SJCRH30 (cell line): Measurements from ENCODE around the gene DOCK10. TPM values are rescaled to one million over a fixed set of nuclear protein-coding genes. Genes with fewer than 3 reads are reported as not detected.

ENCODE experiments used
- DNase-seq, 2 experiments: peaks; one replicate each; pipeline ENCODE4 v3.0.0-alpha.2; 2015 to 2020
- H3K27ac ChIP-seq: fragments of 250-450 bp; sonication (Bioruptor Pico); 2 replicates; pipeline ENCODE4 v1.5.1; 2020; ENCODE audit warnings: mild to moderate bottlenecking, moderate library complexity
- H3K27me3 ChIP-seq: fragments of 250-450 bp; sonication (Bioruptor Pico); 2 replicates; pipeline ENCODE4 v1.5.1; 2020; ENCODE audit warnings: mild to moderate bottlenecking, moderate library complexity
- H3K36me3 ChIP-seq: fragments of 250-450 bp; sonication (Bioruptor Pico); 2 replicates; pipeline ENCODE4 v1.5.1; 2020; ENCODE audit warnings: mild to moderate bottlenecking, moderate library complexity
- H3K4me1 ChIP-seq: fragments of 250-450 bp; sonication (Bioruptor Pico); 2 replicates; pipeline ENCODE4 v1.5.1; 2020; ENCODE audit warnings: mild to moderate bottlenecking, moderate library complexity
- H3K4me3 ChIP-seq: fragments of 250-450 bp; sonication (Bioruptor Pico); 2 replicates; pipeline ENCODE4 v1.5.1; 2020; ENCODE audit warnings: mild to moderate bottlenecking, moderate library complexity
- H3K9me3 ChIP-seq: fragments of 250-450 bp; sonication (Bioruptor Pico); replicated peaks from 2 replicates; pipeline ENCODE4 v1.5.1; 2020; ENCODE audit warnings: mild to moderate bottlenecking, moderate library complexity
- total RNA-seq: library from RNA; depleted of rRNA; stranded (reverse); fragments of >200 nt; shearing (Covaris generic); gene quantifications from 2 replicates; pipeline ENCODE4 v1.2.3, GENCODE V29; 2014

The DOCK10 gene
- total RNA-seq, 1 experiment from 2014 or later = 12.3 TPM

- Histone ChIP-seq H3K4me3 (no peak overlapping the region), H3K36me3 (no peaks in the 10 kb centered on the region), H3K9me3 (no peaks in the 10 kb centered on the region), H3K27me3 (no peaks in the 10 kb centered on the region), H3K27ac (no peak overlapping the region), H3K4me1 (no peaks in the 10 kb centered on the region)
- DNase-seq = no peak
Measured at GRCh38 chr2:225033440-225034318, 8.6 kb downstream of the DOCK10 start.

GRCh38 chr2:225032246-225032645 lies 10.0 kb downstream of the DOCK10 start:
- no peak for DNase-seq
- no peak overlapping the region for H3K27ac ChIP-seq
- H3K4me3 ChIP-seq = no peak overlapping the region
- H3K4me1 ChIP-seq = no peaks in the 10 kb centered on the region
- no peaks in the 10 kb centered on the region for H3K27me3 ChIP-seq
- H3K9me3 ChIP-seq = no peaks in the 10 kb centered on the region
- H3K36me3 ChIP-seq = no peaks in the 10 kb centered on the region

- H3K27ac ChIP-seq = no peak overlapping the region
- H3K27me3 ChIP-seq = no peaks in the 10 kb centered on the region
- H3K9me3 ChIP-seq = no peaks in the 10 kb centered on the region
- H3K36me3 ChIP-seq = no peaks in the 10 kb centered on the region
- no peaks in the 10 kb centered on the region for H3K4me1 ChIP-seq
- no peak for DNase-seq
- H3K4me3 ChIP-seq = no peak overlapping the region
Measured at GRCh38 chr2:225031599-225031998, 10.7 kb downstream of the DOCK10 start.

DNA sequence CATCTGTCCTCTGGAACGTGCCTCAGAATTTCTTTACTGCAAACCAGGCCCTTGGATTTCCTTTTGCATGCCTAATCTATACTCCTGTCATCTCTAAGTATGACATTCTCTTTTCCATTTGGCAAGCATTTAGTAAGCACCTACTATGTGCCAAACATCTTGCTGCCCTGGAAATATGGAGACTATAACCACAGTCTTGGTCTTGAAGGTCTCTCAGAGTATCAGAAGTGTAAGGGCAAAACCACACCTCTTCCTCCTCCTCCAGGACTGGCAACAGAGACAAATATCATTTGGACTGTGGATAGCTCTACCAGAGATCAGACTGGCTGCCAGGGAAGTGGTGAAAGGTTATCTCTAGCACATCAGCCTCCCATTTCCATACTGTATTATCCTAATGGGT lies 11.4 kb downstream of the DOCK10 start:
- H3K27ac ChIP-seq = no peak overlapping the region
- H3K36me3 ChIP-seq = no peaks in the 10 kb centered on the region
- no peak for DNase-seq
- no peaks in the 10 kb centered on the region for H3K27me3 ChIP-seq
- no peaks in the 10 kb centered on the region for H3K4me1 ChIP-seq
- no peaks in the 10 kb centered on the region for H3K9me3 ChIP-seq
- H3K4me3 ChIP-seq = no peak overlapping the region

DNA sequence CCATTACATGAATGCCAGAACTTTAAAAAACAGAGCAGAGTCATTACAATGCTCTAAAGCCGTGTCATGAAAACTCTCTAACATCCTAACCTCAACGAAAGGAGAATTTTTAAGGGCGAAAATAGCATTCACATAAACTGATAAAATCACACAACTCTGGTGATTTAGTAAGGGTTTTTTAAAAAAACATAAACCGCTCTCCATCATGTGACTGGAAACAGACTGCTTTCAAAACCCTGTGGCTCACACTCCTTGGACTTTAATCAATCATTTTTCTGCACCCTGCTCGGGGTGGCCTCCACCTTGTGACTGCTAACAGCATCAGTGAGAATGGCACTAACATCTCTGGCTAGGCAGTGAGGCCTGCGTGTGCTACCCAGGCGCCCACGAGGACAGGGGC lies 12.1 kb downstream of the DOCK10 start:
- DNase-seq = no peak
- H3K27me3 ChIP-seq = no peaks in the 10 kb centered on the region
- H3K4me3 ChIP-seq = no peak overlapping the region

DNA sequence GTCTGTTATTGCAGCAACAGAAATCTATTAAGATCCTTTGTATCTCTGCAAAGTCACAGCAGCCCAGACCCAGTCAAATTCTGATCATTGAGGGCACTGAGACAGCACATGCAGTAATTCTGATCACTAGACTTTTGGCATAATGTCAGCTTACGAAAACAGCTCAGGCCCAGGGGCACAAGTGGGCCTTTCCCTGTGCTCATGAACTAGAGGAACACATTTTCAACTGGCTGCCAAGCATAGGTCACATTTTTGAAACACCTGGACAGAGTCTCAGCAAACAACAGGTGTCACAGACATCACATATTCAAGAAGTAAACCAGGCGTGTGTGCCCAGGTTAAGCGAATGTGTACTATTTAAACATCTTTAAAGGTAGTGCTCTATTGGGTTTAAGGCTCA lies 13.7 kb downstream of the DOCK10 start:
- Histone ChIP-seq H3K4me3 (no peak overlapping the region), H3K27ac (no peak overlapping the region), H3K36me3 (no peaks in the 10 kb centered on the region), H3K4me1 (no peaks in the 10 kb centered on the region), H3K27me3 (no peaks in the 10 kb centered on the region), H3K9me3 (no peaks in the 10 kb centered on the region)
- no peak for DNase-seq

More for the DNA sequence above, 12.1 kb downstream of the DOCK10 start:
- H3K9me3 ChIP-seq = no peaks in the 10 kb centered on the region
- H3K27ac ChIP-seq = no peak overlapping the region
- no peaks in the 10 kb centered on the region for H3K4me1 ChIP-seq
- H3K36me3 ChIP-seq = no peaks in the 10 kb centered on the region

DNA sequence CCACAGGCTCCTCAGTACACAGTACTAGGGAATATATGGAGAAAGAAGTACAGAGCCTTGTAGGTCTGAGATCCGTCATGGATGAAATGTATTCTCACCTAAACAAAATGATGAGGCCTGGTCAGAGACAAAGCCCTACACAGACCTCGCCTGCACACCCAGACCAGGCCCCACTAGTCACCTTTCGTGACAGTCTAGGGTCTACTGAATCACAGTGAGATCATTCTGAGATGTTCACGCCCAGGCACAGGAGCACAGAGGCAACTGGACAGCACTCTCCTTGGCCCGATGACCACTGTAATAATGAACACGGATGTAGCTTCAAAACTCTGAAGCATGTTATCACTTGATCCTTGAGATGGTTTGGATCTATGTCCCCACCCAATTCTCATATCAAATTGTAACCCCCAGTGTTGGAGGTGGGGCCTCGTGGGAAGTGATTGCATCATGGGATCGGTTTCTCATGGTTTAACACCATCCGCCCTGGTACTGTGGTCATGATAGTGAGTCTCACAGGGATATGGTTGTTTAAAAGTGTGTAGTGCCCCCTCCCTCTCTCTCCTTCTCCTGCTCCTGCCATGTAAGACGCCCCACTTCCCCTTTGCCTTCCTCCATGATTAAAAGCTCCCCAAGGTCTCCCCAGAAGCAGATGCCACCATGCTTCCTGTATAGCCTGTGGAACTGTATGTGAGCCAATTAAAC lies 15.1 kb downstream of the DOCK10 start:
- no peak overlapping the region for H3K27ac ChIP-seq
- no peak for DNase-seq
- no peak overlapping the region for H3K4me3 ChIP-seq
- no peaks in the 10 kb centered on the region for H3K36me3 ChIP-seq
- H3K27me3 ChIP-seq = no peaks in the 10 kb centered on the region
- no peaks in the 10 kb centered on the region for H3K9me3 ChIP-seq
- H3K4me1 ChIP-seq = peaks cover 2% of the 10 kb centered on the region; the same call in 1 of the 2 replicates

DNA sequence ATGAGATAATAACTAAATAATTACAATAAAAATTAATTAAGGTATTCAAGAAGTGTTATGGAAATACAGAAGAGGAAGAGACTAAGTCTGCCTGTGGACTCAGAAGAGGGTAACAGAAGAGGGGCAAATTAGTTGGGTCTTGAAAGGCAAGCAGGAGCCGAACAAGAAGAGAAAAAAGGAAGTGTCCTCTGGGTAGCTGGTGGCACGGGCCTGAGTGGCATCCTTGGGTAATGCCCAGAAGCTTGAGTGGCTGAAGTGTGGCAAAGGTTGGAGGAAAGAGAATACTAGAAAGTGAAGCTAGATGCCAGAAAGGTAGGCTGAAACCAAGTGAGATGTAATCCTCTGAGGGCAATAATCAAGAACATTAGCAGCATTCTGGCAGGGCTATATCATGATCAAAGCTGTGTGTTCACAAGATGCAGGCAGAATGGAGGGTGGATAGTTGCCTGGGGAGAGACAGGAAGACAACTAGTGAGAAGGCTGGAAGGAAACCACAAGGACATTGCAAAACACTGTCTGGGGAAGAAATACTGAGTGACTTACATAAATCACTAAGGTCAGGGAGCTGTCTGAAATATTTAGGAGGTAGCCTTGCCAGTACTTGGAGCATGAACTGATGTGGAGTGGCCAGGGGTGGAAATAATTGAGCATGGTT lies 16.2 kb downstream of the DOCK10 start:
- Histone ChIP-seq H3K4me3 (no peak overlapping the region), H3K9me3 (no peaks in the 10 kb centered on the region), H3K27ac (no peak overlapping the region), H3K4me1 (peaks cover 2% of the 10 kb centered on the region; the same call in 1 of the 2 replicates), H3K36me3 (no peaks in the 10 kb centered on the region), H3K27me3 (no peaks in the 10 kb centered on the region)
- DNase-seq = no peak

DNA sequence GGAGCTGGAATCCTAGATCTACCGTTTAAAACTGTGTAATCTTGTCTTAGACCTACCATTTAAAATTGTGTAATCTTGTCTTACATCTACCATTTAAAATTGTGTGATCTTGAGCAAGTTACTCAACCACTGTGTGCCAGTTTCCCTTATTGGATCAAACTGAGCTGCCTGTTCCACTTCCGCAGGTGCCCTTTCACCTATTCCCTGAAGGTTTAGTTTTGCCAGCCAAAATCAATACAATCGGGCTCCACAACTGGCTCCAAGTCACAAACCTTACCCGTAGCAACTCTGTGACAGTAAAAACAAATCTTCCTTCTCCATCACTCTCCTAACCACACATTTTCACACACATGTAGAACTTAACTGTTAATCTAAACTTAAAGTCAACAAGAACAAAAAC lies 20.1 kb downstream of the DOCK10 start:
- no peak overlapping the region for H3K27ac ChIP-seq
- H3K4me3 ChIP-seq = no peak overlapping the region
- H3K36me3 ChIP-seq = no peaks in the 10 kb centered on the region
- peaks cover 2% of the 10 kb centered on the region; the same call in 1 of the 2 replicates for H3K4me1 ChIP-seq
- no peaks in the 10 kb centered on the region for H3K27me3 ChIP-seq
- DNase-seq = no peak
- no peaks in the 10 kb centered on the region for H3K9me3 ChIP-seq

GRCh38 chr2:225020168-225020849 lies 22.0 kb downstream of the DOCK10 start:
- no peaks in the 10 kb centered on the region for H3K27me3 ChIP-seq
- no peak overlapping the region for H3K4me3 ChIP-seq
- no peak overlapping the region for H3K27ac ChIP-seq
- no peak for DNase-seq
- H3K36me3 ChIP-seq = no peaks in the 10 kb centered on the region
- no peaks in the 10 kb centered on the region for H3K9me3 ChIP-seq
- peaks cover 2% of the 10 kb centered on the region; the same call in 1 of the 2 replicates for H3K4me1 ChIP-seq

DNA sequence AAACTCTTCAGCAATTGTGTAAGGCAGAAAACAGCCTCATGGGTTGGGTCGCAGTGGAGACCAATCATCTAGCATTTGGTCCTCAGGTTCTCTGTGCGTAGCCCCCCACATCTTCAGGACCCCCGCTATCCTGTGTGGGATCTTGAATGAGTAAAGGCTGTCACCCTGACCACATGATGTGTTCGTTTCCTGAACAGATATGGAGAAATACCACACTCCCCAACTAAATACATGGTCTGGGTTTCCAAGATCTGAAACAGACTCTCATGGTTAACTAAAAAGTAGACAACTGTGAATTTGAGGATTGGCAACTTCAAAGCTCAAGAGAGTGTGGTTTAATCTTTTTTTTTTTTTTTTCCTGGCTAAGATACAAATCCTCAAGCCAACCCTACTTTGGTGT lies 23.2 kb downstream of the DOCK10 start:
- peaks cover 2% of the 10 kb centered on the region; the same call in 1 of the 2 replicates for H3K4me1 ChIP-seq

DNA sequence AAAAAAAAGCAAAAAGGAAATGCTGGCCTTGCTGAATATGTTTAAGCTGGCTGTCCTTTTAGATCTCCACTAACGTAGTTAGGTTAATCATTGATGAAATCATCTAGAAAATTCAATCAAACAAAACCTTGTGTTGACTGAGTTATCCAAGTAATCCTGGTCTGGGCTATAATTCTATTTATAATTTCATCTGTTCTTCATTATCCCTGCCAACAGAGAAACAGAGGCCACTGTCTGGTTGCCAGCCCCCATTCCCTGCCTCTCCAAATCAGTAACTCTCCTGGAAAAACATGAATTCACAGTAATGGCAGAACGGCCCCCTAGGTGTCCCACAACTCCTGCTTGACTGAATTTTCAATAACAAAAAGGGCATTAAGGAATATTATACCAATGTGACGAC lies 24.6 kb downstream of the DOCK10 start:
- Histone ChIP-seq H3K36me3 (no peaks in the 10 kb centered on the region), H3K4me3 (no peak overlapping the region), H3K27me3 (no peaks in the 10 kb centered on the region), H3K27ac (no peak overlapping the region), H3K4me1 (peaks cover 2% of the 10 kb centered on the region; the same call in 1 of the 2 replicates), H3K9me3 (no peaks in the 10 kb centered on the region)
- no peak for DNase-seq

More for the DNA sequence above, 23.2 kb downstream of the DOCK10 start:
- no peak for DNase-seq
- H3K27ac ChIP-seq = no peak overlapping the region
- H3K36me3 ChIP-seq = no peaks in the 10 kb centered on the region
- no peaks in the 10 kb centered on the region for H3K27me3 ChIP-seq
- no peaks in the 10 kb centered on the region for H3K9me3 ChIP-seq
- H3K4me3 ChIP-seq = no peak overlapping the region

- no peaks in the 10 kb centered on the region for H3K4me1 ChIP-seq
- no peaks in the 10 kb centered on the region for H3K27me3 ChIP-seq
- no peaks in the 10 kb centered on the region for H3K36me3 ChIP-seq
- no peak for DNase-seq
- no peak overlapping the region for H3K4me3 ChIP-seq
- H3K27ac ChIP-seq = no peak overlapping the region
- H3K9me3 ChIP-seq = no peaks in the 10 kb centered on the region
Measured at GRCh38 chr2:225017098-225017685, 25.1 kb downstream of the DOCK10 start.
